Thyroid gland (tissue), 4 donors: ENCODE results near the gene ST3GAL3.

Experiments
- CTCF ChIP-seq, 6 experiments: fragments of 200-600 bp in 3 of 6; fragments of 450-650 bp in 3 of 6; sonication (generic) in 3 of 6; IDR thresholded peaks; one replicate each; pipeline ENCODE4 v1.5.1; 2016 to 2019; ENCODE audit warnings: antibody characterized with exemption in 6 of 6, mild to moderate bottlenecking in 2 of 6, inconsistent platforms in 1 of 6, moderate library complexity in 1 of 6
- POLR2A ChIP-seq, 2 donors: fragments of 450-650 bp; IDR thresholded peaks; one replicate each; pipeline ENCODE4 v1.6.1; 2017; ENCODE audit warnings: antibody characterized with exemption in 2 of 2, mild to moderate bottlenecking in 2 of 2, moderate library complexity in 1 of 2

- TF ChIP-seq CTCF (IDR thresholded peaks at IDR 0.05), result no peak
- TF ChIP-seq POLR2A (IDR thresholded peaks at IDR 0.05), result no peak
Observed at GRCh38 chr1:43819357-43819756, 112.0 kb downstream of the ST3GAL3 start.
